DMS153 (cell line): Measurements from ENCODE around the gene TMEM231.
"Not testable (repeated sequence)": the region's sequence is repeated elsewhere in the genome, so short reads cannot be mapped to it uniquely, and the experiment has no call there.

ENCODE experiments used
- DNase-seq: peaks from one replicate; lab custom pipeline; 2025; lab: John Stamatoyannopoulos, UW

TMEM231 gene

DNA sequence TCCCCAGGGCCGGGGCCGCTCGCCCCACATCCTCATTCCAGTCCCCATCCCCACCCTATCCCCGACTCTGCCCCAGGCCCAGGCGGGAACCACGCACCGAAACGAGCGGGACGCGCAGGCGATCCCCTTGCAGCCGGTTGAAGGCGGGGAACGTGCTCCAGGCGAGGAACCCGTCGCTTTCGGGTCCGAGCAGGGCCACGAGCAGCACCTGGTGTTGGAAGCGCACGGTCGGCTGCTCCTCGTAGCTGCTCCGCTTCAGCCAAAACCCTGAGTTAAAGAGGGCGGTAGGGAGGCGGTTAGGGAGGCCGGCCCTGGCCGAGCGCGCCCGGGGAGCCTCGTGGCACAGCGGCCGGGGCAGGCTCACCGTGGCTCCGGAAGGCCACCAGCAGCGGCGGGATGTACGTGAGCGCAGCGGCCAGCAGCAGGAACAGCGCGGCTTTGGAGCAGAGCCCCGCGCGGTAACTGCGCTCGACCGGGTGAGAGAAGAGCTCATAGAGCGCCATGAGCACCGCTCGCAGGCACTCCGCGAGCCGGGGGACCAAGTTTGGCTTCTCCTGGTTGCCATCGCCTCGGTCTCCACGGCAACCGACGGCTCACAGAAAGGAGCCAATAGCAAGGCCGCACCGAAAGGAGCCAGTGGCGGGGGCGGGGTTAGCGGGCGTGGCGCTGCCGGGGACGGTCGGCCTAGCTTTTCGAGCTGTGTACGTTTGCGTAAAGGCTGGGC lies at the start of gene TMEM231:
TSS of gene TMEM231 (minus strand) at position 546 of the 724 bp plus-strand sequence. CDS start at position 503, 43 bp downstream.
- peak; percentile 94 for DNase-seq

DNA sequence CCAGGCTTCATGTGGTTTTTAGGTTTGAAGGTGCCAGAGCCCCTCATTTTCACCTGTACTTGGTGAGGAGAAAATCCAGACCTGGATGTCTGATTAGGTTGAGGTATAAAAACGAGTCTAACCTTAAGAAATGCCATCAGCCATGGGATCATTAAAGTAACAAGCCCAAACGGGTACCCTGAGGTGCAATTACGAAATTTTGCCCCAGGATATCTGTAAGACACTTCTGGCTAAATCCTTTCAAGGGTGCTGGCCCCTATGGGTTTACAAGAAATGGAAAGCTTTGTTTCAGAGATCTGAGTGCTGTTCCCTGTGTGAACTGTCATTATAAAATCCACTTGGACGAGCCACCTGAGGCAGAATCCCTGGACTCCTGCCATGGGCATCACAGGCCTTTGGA lies 47.2 kb upstream of the TMEM231 start:
- no peak for DNase-seq

GRCh38 chr16:75599452-75600277 lies 43.6 kb upstream of the TMEM231 start:
- no peak for DNase-seq

- DNase-seq = peak; percentile 76
These were observed 38.1 kb upstream of the TMEM231 start for GRCh38 chr16:75593825-75594820.

DNA sequence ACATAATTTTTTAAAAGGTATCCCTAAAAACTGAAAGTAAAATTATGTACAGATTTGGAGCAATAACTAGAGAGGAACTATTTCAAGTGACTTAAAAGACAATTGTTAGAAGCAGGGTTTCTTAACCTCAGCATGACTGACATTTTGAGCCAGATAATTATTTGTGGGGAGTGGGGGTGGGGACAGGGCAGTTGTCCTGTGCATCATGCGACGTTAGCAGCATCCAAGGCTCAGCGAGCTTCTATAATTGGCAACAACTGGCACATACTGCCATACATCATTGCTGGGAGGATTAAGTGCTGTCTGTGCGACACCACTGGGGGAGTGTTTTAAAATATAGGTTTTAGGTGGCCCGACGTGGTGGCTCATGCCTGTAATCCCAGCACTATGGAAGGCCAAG lies 37.3 kb upstream of the TMEM231 start:
- no peak for DNase-seq

DNA sequence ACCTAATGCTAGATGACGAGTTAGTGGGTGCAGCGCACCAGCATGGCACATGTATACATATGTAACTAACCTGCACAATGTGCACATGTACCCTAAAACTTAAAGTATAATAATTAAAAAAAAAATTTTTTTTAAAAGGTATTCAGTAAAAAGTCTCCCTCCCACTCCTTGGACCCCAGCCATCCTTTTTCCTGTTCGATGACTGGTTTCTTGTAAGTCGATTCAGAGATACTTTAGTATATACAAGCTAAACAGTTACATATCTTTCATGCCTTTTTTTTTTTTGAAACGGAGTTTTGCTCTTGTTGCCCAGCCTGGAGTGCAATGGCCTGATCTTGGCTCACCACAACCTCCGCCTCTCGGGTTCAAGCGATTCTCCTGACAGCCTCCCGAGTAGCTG lies 35.9 kb upstream of the TMEM231 start:
- DNase-seq = not testable (repeated sequence)

GRCh38 chr16:75590920-75591843 lies 35.1 kb upstream of the TMEM231 start:
- no peak for DNase-seq

GRCh38 chr16:75589306-75589705 lies 33.3 kb upstream of the TMEM231 start:
- DNase-seq = no peak

- no peak for DNase-seq
These were observed 32.7 kb upstream of the TMEM231 start for GRCh38 chr16:75588716-75589115.

DNA sequence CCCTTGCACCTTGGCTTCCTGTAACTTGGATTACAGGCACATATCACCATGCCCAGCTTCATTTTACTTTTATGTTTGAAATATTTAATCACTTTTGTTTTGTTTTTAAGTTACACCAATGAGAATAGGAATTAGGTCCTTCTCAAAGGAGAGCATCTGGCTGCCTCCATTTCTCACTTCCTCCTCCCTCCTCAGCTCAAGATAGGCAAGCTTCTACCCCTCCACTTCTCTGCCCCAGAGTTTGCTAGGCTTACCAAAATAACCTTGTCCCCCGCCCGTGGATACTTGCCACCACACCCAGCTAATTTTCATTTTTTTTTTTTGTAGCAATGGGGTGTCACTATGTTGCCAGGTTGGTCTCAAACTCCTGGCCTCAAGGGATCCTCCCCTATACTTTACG lies 28.1 kb upstream of the TMEM231 start:
- no peak for DNase-seq

DNA sequence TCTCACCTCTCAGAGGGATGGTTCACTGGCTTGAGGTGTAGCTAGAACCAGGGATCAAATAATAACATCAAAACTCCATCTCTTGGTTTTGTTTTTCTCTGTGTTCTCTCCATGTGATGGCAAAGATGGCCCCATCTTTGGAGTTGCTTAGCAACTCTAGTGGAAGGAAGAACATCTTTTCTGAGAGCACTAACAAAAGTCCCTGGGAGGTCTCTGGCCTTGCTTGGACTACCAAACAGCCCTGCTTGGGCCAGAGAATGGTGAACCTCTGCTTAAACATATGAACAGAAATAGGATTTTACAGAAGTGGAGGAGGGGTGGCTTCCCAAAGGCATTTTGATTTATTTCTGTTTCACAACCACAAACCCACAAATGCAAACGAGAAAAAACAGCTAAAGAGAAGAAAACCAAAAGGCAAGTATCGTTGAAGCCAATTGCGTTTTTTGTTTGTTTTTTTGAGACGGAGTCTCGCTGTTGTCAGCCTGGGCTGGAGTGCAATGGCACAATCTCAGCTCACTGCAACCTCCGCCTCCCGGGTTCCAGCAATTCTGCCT lies 23.3 kb upstream of the TMEM231 start:
- DNase-seq = no peak

GRCh38 chr16:75578725-75579124 lies 22.7 kb upstream of the TMEM231 start:
- DNase-seq = no peak

DNA sequence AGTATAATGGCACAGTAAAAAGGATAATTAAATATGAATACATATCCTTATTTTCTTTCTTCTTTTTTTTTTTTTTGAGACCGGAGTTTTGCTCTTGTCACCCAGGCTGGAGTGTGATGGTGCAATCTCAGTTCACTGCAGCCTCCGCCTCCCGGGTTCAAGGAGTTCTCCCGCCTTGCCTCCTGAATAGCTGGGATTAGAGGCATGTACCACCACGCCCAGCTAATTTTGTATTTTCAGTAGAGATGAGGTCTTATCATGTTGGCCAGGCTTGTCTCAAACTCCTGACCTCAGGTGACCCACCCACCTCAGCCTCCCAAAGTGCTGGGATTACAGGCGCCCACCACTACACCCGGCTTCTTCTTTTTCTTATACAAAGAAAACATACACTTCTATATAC lies 22.2 kb upstream of the TMEM231 start:
- DNase-seq = no peak

DNA sequence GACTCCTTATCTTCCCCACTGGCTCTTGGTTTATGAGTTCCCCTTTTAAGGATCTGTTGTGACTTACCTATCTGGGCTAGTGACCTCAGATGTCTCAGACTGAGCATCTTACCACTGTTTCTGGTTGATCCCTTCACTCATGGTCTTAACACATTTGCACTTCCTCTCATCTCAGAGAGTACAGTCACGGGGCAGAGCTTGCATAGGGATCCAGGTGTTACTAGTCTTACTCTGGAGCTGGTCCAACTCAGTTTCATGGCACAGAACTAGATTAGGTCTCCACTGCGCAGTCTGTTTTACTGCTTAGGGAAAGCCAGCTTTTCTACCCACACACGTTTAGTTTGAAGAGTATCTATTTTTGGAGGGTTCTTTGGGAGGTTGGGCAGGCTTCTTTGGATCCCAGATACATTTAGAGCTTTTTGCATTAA lies 20.3 kb upstream of the TMEM231 start:
- DNase-seq = no peak

- DNase-seq = no peak
These were observed 19.9 kb upstream of the TMEM231 start for GRCh38 chr16:75575958-75576357.

DNA sequence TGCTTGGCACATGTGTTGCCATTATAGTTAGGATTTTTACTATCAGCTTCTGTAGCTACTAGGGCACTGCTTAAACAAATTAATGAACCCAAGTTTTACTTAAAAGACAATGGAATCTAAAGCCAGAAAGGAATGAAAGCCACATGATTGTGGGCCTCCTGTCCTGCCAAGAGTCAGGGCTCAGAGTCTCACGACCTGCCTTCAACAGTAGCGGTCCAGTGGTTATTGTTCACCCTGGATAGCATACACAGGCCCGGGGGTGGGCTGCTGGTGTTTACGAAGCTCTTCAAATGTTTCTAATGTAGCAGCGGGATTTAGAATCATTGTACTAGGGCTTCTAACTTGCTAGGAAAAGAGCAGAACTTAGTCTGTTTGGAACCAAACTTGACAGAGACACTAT lies 17.9 kb upstream of the TMEM231 start:
- no peak for DNase-seq

DNA sequence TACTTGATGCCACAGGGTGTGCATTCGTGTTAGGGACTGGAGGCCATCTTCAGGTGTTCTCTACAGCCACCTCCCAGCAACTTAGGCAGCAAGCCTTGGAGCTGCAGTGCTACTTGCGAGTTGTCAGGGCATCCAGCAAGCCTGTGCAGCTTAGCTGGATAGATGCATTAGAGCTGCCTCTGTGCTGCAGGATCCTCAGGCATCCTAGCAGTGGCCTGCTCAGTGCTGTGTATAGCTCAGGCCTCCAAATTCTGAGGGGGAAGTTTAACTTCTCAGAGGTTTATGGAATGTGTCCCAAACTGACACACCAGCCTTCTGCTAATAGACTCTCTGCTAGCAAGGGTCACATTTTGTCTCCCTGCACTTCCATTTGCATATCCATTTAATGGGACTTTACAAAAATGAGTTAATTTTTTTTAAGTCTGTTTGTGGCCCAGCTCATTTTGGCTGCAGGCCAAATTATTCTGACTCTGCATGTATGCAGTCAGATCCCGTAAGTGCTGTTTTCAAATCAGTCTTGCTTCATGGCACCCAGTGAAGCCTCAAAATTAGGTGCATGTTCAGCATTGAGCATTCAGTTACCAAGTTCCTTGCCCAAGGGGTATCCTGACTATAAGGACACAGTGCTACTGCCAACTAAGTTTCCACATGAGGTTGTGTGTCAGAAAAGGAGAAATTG lies 17.0 kb upstream of the TMEM231 start:
- no peak for DNase-seq

- no peak for DNase-seq
These were observed 14.5 kb upstream of the TMEM231 start for GRCh38 chr16:75570396-75571065.

DNA sequence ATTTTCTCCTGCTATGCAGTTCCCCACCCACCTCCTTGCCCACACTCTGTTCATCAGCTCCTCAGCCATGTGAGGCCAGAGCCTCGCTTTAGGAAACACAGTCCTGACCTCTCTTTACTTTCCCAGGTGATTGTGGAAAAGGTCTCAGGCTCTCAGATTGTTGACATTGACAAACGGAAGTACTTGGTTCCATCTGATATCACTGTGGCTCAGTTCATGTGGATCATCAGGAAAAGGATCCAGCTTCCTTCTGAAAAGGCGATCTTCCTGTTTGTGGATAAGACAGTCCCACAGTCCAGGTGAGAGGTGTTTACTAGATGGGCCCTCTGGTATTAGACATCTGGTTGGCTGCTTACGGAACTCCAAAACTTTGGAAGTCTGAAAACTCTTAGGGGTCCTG lies 11.9 kb upstream of the TMEM231 start:
- DNase-seq = no peak
